Subcutaneous adipose tissue (tissue), 4 donors: ENCODE results near the gene PTPRN2. TPM values are rescaled to one million over a fixed set of nuclear protein-coding genes. Genes with fewer than 3 reads are reported as not detected.

Experiments used
- CTCF ChIP-seq: fragments of 450-650 bp; IDR thresholded peaks from one replicate; pipeline ENCODE4 v1.5.1; 2016; ENCODE audit warnings: low read depth, mild to moderate bottlenecking, control low read depth, antibody characterized with exemption, moderate library complexity
- total RNA-seq, 4 donors: library from RNA; depleted of rRNA; stranded (reverse); fragments of >200 nt; gene quantifications; one replicate each; pipeline ENCODE4 v1.1.0, GENCODE V29; 2016

PTPRN2 gene
- total RNA-seq, 4 donors from 2014 or later: 2.0 to 4.6 (median 3.7) TPM

DNA sequence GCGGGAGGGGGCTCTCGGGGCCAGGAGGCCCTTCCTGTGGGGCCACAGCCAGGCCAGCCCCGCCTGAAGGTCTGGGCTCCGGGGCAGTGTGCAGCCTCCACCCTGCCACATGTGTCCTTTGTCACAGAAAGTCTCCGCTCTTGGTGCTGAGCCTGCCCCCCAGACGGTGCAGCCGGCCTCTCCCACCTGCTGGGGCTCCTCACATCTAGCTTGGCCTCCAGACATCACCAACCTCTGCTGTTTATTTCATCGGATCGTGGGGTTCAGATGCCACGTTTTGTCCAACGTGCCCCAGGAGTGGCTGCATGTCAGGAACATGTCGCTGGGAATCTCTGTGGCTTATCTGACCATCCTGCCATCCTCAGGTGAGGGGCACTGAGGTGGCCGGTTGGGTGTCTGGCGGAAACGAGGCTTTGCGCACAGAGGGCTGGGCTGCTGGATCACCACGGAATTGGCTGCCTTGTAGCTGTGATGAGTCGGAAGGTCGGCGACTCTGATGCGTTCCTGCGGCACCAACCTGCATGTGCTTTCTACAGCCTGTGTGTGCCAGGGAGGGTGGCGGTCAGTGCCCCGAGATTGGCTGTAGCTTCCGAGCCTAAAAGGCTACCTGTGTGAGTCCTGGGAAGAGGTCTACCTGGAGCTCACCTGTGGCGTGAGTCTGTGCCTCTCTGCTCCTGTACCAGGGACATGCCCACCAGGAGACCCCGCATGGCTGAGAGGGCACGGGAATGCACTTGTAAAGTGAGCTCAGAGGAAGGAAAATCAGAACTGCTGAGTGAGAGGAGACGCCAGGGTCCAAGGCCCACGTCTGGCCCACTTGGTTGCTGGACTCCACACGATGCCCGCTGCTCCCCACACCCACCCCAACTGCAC is 934.4 kb downstream of the PTPRN2 start:
- TF ChIP-seq CTCF: no peak

DNA sequence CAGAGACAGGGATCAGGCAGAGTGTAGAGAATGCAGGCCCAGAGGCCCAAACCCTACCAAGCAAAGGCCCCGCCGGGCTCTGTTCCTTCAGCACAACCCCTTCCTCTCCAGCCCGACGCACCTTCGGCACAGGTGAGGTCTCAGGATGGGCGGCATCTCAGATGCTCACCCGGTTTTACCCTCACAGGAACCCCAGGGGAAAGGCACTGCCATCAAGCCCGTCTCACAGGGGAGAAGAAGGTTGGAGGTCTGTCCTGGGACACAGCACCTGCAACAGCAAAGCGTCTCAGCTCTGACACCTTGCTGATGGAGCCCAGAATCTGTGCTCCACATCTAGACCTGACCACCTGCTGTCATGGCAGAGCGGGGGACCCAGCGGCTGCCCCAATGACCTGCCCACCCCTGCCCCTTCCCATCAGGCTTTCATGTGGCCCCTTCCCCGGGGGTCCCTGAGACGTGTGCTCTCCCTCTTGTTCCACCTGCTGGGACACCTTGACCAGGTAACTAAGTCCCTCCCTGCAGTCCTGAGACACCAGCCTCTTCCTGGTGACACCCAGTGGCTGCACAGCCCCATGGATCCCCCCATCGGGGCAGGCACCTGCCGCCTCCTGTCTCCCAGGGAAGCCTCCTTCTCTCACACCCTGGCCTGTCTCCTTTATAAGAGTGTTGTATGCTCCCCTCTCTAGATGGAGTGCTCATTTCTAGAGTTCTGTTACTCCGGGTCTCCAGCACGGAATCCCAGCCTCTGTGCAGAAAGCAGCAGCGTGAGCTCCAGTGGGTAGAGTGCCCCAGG is 935.3 kb downstream of the PTPRN2 start:
- TF ChIP-seq CTCF: no peak

DNA sequence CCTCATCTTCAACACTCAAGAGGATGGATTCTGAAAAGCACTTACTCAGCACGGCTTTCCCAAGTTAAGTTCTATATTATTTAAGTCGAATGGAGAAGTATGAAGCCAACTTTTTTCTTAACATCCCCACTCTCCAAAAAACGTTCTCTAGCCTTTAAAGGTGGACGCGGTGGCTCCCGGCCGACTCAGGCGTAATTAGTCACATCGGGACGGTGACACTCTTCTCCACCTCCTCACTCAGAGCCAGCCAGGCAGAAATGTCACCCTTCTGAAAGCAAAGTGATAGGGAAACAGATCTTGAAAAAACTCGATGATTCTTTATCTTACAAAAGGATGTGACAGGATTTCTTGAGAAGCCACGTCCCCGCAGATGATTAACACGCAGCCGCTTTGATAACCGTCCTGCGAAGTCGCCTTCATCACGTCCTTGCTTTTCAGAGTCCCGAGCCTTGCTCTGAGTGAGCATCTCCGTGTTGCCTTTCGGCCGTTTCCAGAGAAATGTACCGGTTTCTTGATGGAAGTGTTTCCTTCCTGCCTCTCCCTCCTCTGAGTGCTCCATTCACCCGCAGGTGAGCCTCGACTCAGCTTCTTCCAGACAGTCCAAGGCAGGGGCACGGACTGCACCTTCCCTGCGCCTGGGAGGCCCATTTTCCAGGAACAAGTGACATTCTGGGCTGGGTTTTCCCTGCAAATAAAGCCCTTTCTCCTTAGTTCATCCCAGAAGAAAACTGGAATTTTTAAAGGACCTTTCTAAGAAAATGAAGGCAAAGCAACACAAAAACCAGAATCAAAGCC is 936.1 kb downstream of the PTPRN2 start:
- TF ChIP-seq CTCF: no peak

DNA sequence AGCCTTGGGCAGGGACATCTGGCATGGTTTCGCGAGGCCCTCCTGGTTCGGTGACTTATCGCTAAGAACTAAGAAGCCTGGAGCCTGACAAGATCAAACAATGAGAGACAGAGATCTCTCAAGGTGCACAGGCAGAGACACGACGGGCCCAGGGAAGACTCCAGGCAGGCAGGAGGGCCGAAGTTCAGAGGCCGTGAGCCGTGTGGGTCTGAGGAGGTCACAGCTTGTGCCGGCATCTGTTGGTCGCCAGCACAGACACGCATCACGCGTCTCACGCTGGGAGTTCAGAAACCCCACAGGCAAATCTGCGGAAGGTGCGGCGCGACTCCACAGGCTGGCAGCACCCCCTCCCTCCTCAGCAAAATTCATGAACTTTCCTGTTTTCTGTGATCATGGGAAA is 936.8 kb downstream of the PTPRN2 start:
- TF ChIP-seq CTCF: no peak

DNA sequence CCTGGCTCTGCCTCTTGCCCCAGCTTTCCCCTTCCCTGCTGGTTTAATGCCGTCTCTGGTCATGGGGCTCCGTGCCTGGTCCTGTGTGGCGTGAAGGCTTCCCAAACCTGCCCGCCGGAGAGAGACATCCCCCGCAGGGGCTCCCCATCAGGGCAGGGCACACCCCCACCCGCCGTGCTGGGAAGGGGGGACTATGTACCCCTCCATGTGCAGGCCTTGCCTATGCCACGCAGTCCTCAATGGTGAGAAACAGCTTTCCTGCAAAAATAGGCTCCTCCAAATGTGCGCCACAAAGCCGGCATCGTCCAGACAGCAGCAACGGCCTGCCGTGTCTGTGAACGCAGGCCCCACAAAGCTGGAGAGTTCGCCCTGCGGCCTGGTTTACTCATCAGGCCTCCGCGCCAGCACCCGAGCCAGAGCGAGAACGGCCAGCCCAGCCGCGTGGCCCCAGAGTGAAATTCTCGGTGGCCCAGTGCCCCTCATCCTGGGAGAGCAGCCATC is 937.4 kb downstream of the PTPRN2 start:
- no peak for TF ChIP-seq CTCF

DNA sequence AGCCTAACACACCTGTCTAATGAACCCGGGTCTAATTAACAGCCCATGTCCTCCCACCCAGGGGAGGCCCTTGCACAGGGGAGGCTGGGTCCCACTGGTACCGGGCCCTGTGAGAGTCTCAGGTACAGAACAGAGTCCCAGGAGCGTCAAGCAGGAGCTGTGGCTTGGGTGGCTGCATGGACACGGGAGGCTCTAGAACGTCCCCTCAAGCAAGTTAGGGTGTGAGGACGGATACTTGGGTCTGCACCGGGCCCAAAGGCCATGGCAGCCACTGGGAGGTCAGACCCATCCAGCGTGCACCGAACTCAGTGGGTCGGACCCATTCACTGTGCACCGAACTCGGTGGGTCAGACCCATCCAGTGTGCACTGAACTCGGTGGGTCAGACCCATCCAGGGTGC is 941.1 kb downstream of the PTPRN2 start:
- TF ChIP-seq CTCF: no peak
